ENCODE data around the gene ACKR2.

Gene ACKR2

DNA sequence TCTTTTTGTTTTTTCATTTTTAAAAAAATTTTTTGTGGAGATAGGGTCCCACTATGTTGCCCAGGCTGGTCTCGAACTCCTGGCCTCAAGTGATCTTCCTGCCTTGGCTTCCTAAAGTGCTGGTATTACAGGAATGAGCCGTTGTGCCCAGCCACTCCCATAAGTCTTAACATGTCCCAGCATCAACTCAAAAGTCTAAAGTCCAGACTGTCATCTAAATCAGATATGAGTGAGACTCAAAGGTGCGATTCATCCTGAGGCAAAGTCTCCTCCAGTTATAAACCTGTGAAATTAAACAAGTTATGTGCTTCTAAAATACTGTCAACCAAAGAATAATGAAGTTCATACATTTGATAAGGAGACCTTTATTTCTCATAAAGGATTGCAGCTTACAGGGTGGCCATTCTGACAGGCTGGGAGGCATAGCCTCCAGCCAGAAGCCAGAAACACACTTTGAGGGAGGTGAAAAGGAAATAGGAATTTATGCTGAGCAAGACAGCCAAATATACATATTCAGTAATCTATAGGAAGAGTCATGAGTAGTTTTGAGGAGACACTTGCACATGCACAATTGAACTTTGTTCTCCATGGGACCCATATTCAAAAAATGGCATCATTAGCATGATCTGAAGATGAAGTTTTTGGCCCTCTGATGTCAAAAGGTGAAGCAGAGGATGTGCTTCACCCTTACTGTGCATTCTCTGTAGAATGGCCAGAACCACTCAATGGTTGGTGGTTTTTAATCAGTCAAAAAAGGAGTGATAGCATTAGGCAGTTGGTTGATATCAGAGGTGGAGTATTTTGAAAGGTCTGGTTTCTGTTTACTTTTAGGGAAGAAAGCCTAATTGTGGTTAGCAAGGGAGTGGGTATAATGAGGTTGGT, 85.7 kb downstream of the ACKR2 start:
- DNase-seq: no peak

- no peak for DNase-seq
These were observed 86.3 kb downstream of the ACKR2 start for GRCh38 chr3:42895580-42895868.

GRCh38 chr3:42898896-42899675, 89.8 kb downstream of the ACKR2 start:
- DNase-seq: no peak

DNA sequence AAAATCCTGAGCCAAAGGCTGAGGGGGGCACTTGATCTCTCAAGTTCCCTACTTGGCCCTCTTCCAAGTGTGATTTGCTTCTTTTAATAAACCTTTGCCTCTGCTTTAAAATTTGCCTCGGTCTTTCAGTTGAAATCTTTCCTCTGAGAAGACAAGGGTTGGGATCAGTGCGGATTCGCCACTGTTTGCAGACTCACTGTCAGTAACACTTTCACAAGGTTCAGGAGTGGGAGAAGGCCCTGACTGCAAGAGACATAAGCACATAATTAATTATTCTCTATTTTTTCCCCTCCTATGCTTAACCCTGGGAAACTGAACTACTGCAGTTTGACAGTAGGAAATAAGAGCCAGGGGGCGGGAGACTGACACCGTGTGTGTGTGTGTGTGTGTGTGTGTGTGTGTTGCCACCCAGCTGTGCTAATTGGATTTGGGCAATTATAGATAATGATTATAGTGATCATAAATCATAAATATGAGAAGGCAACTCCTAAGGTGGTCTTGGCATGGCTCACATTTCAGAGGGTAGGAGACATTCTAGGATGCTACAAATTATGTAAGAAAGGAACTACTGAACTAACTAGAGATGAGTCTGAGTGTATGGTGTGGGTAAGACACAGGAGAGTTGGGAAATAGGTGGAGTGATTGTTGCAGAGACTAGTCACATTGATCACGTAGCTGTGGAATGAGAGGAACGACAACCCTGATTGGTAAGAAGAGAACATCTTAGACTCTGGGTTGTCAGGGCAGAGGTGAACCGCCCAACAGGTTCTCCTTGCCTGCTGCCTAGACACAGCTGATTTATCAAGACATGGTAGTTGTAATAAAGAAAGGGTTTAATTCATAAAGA, 91.2 kb downstream of the ACKR2 start:
- no peak for DNase-seq

- DNase-seq: no peak
These were observed 91.8 kb downstream of the ACKR2 start for GRCh38 chr3:42901073-42901415.

DNA sequence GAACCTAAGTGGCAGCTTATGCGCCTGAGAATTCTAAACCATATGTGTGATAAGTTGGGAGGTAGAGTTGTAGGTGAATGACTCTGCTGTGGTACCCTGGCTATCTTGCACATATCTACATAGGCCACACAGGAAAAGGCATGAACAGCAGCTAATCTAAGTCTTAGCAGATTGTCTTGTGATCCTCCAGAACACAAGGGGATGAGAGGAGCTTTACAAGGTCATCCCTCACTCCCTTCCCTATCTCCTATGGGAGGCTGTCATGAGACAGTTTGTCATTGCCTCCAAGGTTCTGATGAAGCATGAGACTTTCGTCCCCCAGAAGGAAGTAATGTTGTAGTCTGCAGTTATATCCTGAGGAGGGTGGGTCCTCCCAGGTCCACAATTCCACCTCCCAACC, 93.0 kb downstream of the ACKR2 start:
- no peak for DNase-seq

- no peak for DNase-seq
These were observed 94.8 kb downstream of the ACKR2 start for GRCh38 chr3:42904076-42904475.

DNA sequence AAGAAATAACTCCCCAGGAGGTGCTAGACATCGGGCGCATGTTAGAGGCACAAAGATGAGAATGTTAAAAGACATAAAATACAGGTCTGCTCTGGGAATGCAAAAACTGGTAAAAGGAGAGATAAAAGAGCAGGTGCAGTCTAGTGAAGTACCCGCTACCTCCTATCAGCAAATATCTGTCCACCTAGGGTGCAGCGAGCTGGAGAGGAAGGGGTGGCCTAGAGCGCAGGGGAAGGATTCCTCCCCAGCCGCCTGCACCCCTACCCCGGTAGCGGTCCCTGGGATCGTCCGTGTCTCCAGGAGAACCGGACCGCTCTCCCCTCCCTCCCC, 96.5 kb downstream of the ACKR2 start:
- no peak for DNase-seq

DNA sequence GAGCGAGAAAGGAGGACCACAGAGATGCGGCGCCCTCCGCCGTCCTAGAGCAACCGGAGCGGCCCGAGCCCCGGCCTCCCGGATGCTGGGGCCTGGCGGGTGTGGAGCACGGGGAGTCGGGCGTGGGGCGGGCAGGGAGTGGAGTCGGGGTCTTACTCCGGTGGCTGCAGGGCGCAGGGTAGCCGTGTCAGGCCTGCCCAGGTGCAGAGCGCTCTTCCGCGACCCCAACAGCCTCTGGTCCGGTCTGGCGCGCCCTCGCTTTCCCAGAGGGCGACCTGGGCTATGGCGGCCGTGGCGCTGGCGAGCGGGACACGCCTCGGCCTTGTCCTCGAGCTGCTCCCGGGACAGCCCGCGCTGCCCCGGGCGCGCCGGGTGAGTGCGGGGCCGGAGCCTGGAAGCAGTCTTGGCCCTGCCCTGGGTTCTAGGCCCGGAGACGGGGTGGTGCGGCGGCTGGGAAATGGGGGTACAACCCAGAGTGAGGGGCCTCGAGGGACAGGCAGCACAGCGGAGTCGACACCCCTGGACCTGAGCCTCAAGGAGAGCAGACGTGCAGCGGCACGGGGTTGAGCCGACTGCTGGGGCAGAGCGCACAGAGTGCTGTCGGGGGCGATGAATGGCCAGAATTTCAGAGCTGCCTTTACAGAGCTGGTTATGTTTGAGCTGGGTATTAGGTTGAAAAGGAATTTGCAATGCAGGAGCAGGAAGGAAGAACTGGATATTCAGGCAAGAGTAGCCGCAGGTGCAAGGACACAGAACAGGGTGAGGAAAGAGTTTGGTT, 97.0 kb downstream of the ACKR2 start, which contains the start of gene ZNF662:
TSS of gene ZNF662 (plus strand) at position 73 of the 778 bp plus-strand sequence. CDS start 1,973 bp downstream, outside the sequence.
- peak in 1 of 2 donors; percentile 49 for DNase-seq

DNA sequence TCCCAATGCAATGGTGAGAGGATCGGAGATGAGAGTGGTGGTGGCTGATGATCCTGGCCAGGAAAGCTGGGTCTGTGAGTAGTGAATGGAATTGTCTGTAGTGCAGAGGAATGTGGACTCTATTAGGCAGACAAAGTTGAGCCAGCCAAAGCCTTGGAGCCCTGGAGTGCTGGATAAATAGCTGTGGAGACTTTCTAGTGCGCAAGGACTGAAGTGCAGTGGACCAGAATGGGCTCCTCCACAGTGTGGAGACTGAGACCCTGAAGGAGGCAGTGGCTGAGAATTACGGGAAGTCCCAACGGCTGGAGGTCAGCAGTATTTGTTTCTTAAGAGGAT, 97.6 kb downstream of the ACKR2 start:
- no peak for DNase-seq

DNA sequence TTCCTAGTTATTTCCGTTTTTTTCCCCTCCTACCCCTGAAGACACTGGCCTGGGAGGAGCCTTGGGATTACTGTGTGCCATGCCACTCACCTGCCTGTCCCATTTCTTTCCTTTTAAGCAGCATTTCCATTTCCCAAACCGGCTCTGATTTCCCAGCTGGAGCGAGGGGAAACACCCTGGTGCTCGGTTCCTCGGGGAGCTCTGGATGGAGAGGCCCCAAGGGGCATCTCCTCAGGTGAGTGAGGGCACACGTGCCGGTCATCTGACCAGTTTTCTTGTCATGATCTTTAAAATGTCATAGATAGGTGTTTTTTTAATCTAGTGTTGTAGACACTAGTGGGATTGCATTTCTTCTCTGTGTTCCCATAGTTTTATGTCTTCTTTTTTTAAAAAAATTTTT, 99.4 kb downstream of the ACKR2 start:
- no peak for DNase-seq

GRCh38 chr3:42911551-42911950, 102.3 kb downstream of the ACKR2 start:
- DNase-seq: no peak

- no peak for DNase-seq
These were observed 105.7 kb downstream of the ACKR2 start for GRCh38 chr3:42914771-42915515.

Measured in stimulated activated CD4-positive, alpha-beta T cell treated with anti-CD3 and anti-CD28 coated beads, Interleukin-2, amount 100 ng/mL, for 24 hours (primary cell).